ENCODE data around the gene RNF145. TPM values are rescaled to one million over a fixed set of nuclear protein-coding genes. Genes with fewer than 3 reads are reported as not detected.
A peak's percentile ranks its signal among the peaks of the same experiment; 100 is the strongest.

Gene RNF145
- total RNA-seq, 1 donor from 2014 or later: 221 TPM

- Histone ChIP-seq H3K4me3 (peak overlapping the region; percentile 84), H3K4me1 (peaks cover 66% of the 10 kb centered on the region), H3K36me3 (peaks cover under 1% of the 10 kb centered on the region), H3K27me3 (ENCODE audit: low read depth) (no peaks in the 10 kb centered on the region), H3K9me3 (no peaks in the 10 kb centered on the region), H3K27ac (peak overlapping the region; percentile 93)
- ATAC-seq (no peak), DNase-seq (no peak)
- intact Hi-C loops (cut with DNase I): no loop called here
- TF ChIP-seq CTCF (IDR thresholded peaks at IDR 0.05): no peak
Measured at GRCh38 chr5:159207222-159207685, 2.1 kb downstream of the RNF145 start.

- Histone ChIP-seq H3K36me3 (peaks cover 5% of the 10 kb centered on the region), H3K4me3 (peak overlapping the region; percentile 84), H3K27ac (peak overlapping the region; percentile 93), H3K27me3 (ENCODE audit: low read depth) (no peaks in the 10 kb centered on the region), H3K4me1 (peaks cover 71% of the 10 kb centered on the region), H3K9me3 (no peaks in the 10 kb centered on the region)
- intact Hi-C loops (cut with DNase I): no loop called here
- DNase-seq: no peak
- no peak for TF ChIP-seq CTCF (IDR thresholded peaks at IDR 0.05)
- ATAC-seq: no peak
Measured at GRCh38 chr5:159206818-159207217, 2.5 kb downstream of the RNF145 start.

DNA sequence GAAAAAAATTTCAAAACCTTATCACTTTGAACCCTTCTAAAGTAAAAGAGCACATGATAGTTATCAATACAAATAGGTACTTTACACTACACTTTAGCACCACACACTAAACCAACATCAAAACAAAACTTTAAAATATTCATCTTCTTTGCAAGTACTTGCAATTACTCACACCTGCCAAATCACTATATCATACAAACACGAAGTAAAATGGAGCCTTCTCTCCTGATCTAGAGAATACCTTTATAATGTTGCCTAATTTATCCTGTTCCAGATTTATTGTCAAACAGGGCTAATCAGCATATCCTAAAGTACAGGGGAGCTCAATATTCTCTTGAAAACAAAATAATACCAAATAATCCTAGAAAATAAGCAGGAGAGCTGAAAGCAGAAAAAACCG, 3.0 kb downstream of the RNF145 start:
- ATAC-seq (no peak), DNase-seq (no peak)
- peaks cover 10% of the 10 kb centered on the region for H3K36me3 ChIP-seq
- no peaks in the 10 kb centered on the region for H3K27me3 ChIP-seq (ENCODE audit: low read depth)
- H3K9me3 ChIP-seq: no peaks in the 10 kb centered on the region
- intact Hi-C loops (cut with DNase I): no loop called here
- H3K4me1 ChIP-seq: peaks cover 72% of the 10 kb centered on the region
- H3K4me3 ChIP-seq: peak overlapping the region; percentile 84
- no peak for TF ChIP-seq CTCF (IDR thresholded peaks at IDR 0.05)
- H3K27ac ChIP-seq: peak overlapping the region; percentile 93

DNA sequence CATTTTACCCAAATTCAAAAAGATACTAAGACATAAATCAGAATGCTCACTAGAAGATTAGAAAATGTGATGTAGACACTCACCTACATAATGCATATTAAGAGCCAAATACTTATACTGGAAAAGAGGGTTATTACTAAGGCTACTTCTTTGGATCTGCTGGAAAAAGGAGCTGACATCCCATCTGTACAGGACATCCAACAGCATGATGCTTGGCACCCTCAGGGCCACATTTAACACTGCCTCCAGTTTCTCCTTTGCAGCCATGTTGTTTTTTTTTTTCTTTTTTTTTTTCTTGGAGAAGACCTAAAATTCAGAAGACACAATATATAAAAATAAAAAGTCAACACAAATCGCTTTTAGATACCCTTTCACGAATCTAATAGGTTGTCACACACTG, 6.0 kb downstream of the RNF145 start:
- H3K36me3 ChIP-seq: peaks cover 22% of the 10 kb centered on the region
- no peak overlapping the region for H3K27ac ChIP-seq
- no peaks in the 10 kb centered on the region for H3K9me3 ChIP-seq
- no peak for TF ChIP-seq CTCF (IDR thresholded peaks at IDR 0.05)
- no peak overlapping the region for H3K4me3 ChIP-seq
- no peak for DNase-seq
- H3K27me3 ChIP-seq (ENCODE audit: low read depth): no peaks in the 10 kb centered on the region
- intact Hi-C loops (cut with DNase I): no loop called here
- peaks cover 78% of the 10 kb centered on the region for H3K4me1 ChIP-seq
- no peak for ATAC-seq

DNA sequence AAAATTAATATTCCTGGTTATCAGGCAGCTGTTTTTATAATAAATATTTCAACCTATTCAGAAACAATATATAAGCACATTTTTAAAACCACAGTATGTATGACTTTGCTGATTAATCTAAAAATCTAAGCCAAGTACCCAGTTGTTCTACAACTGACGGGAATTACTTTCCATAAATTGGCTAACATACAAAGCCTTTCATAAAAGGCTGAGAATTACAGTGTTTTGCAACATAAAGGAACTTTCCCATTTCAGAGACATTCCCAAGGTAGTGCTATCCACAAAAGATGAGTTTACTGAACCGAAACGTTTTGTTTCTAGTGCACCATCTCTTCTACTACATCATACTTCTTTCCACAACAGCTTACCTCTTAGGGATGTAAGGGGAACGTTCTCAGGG, 7.2 kb downstream of the RNF145 start:
- H3K36me3 ChIP-seq: peaks cover 34% of the 10 kb centered on the region
- intact Hi-C loops (cut with DNase I): no loop called here
- TF ChIP-seq CTCF (IDR thresholded peaks at IDR 0.05): no peak
- DNase-seq (no peak), ATAC-seq (no peak)
- H3K27me3 ChIP-seq (ENCODE audit: low read depth): no peaks in the 10 kb centered on the region
- H3K27ac ChIP-seq: no peak overlapping the region
- no peak overlapping the region for H3K4me3 ChIP-seq
- H3K9me3 ChIP-seq: no peaks in the 10 kb centered on the region
- H3K4me1 ChIP-seq: peaks cover 79% of the 10 kb centered on the region

GRCh38 chr5:159199780-159200179, 9.6 kb downstream of the RNF145 start:
- Histone ChIP-seq H3K36me3 (peaks cover 43% of the 10 kb centered on the region), H3K4me1 (peaks cover 55% of the 10 kb centered on the region), H3K27me3 (ENCODE audit: low read depth) (no peaks in the 10 kb centered on the region), H3K4me3 (no peak overlapping the region), H3K27ac (no peak overlapping the region), H3K9me3 (no peaks in the 10 kb centered on the region)
- ATAC-seq (no peak), DNase-seq (no peak)
- no peak for TF ChIP-seq CTCF (IDR thresholded peaks at IDR 0.05)
- intact Hi-C loops (cut with DNase I): no loop called here
